ENCODE measurements around the gene IL1B. TPM values are rescaled to one million over a fixed set of nuclear protein-coding genes. Genes with fewer than 3 reads are reported as not detected.

IL1B gene
- total and polyA plus RNA-seq, 8 donors: 0.32 to 3.9 (median 1.1) TPM

DNA sequence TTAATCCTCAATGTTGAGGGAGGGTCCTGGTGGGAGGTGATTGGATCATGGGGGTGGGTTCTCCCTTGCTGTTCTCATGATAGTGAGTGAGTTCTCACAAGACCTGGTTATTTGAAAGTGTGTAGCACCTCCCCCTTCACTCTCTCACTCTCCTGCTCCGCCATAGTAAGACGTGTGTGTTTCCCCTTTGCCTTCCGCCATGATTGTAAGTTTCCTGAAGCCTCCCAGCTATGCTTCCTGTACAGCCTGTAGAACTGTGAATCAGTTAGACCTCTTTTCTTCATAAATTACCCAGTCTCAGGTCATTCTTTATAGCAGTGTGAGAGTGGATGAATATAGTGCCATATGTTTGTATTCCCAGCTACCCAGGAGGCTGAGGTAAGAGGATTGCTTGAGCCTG is 9.6 kb downstream of the IL1B start:
- no peaks in the 10 kb centered on the region for H3K9me3 ChIP-seq
- H3K36me3 ChIP-seq: no peaks in the 10 kb centered on the region
- WGBS, 2 donors: 96 to 97% methylated on average over 3 of the region's 3 CpGs
- intact Hi-C loops (cut with DNase I): no loop called here
- ATAC-seq (no peak), FAIRE-seq (no peak), DNase-seq (no peak)
- peaks cover 0 to 10% (median 9%) of the 10 kb centered on the region in 3 donors for H3K4me1 ChIP-seq
- TF ChIP-seq, protein P1, sequence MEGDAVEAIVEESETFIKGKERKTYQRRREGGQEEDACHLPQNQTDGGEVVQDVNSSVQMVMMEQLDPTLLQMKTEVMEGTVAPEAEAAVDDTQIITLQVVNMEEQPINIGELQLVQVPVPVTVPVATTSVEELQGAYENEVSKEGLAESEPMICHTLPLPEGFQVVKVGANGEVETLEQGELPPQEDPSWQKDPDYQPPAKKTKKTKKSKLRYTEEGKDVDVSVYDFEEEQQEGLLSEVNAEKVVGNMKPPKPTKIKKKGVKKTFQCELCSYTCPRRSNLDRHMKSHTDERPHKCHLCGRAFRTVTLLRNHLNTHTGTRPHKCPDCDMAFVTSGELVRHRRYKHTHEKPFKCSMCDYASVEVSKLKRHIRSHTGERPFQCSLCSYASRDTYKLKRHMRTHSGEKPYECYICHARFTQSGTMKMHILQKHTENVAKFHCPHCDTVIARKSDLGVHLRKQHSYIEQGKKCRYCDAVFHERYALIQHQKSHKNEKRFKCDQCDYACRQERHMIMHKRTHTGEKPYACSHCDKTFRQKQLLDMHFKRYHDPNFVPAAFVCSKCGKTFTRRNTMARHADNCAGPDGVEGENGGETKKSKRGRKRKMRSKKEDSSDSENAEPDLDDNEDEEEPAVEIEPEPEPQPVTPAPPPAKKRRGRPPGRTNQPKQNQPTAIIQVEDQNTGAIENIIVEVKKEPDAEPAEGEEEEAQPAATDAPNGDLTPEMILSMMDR (IDR thresholded peaks at IDR 0.05): no peak
- H3K4me3 ChIP-seq: no peak overlapping the region
- H3K27me3 ChIP-seq: no peaks in the 10 kb centered on the region
- no peak overlapping the region for H3K27ac ChIP-seq

DNA sequence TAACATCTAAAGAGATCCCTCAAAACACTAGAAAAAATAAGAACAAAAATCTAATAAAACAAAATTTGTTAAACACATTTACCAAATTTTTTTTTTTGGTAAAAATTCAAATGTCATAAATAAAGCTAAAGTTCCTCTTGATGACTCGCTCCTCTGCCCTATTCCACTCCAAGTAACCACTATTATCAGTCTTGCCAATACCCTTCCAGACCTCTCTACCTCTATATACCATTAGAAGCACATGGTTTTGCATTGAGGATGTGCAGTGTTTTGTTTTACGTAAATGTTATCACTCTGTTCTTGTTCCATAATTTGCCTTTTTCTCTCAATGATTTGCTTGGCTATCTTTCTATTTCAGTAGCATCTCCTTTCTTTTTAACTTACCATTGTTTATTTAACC is 10.9 kb downstream of the IL1B start:
- no peaks in the 10 kb centered on the region for H3K27me3 ChIP-seq
- H3K4me1 ChIP-seq: peaks cover 0 to 10% (median 9%) of the 10 kb centered on the region in 3 donors
- DNase-seq (no peak), ATAC-seq (no peak), FAIRE-seq (no peak)
- H3K27ac ChIP-seq: no peak overlapping the region
- H3K9me3 ChIP-seq: no peaks in the 10 kb centered on the region
- no peak overlapping the region for H3K4me3 ChIP-seq
- H3K36me3 ChIP-seq: no peaks in the 10 kb centered on the region
- WGBS, 2 donors: 93 to 95% methylated on average over 2 of the region's 2 CpGs
- intact Hi-C loops (cut with DNase I): no loop called here
- TF ChIP-seq, protein P1 (IDR thresholded peaks at IDR 0.05): no peak

DNA sequence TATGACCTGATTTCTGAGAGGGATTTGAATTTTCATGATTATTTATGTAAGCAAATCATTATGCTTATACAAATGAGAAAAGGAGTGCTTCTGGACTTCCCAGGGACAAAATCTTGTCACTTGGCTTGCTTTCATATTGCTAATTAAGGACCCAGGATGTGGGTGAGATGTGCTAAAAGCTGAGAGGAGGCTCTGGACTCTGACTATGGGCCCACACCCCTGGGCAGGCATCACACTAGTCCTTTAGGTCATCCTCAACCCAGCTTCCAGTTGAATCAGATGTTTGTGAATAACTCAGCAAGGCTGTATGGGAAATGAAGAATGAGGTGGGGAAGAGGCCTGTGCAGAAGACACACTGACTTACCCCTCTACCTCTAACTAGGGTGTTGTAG is 11.9 kb downstream of the IL1B start:
- peaks cover 0 to 14% (median 9%) of the 10 kb centered on the region in 3 donors for H3K4me1 ChIP-seq
- intact Hi-C loops (cut with DNase I): no loop called here
- no peak for FAIRE-seq
- TF ChIP-seq, protein P1 (IDR thresholded peaks at IDR 0.05): no peak
- H3K4me3 ChIP-seq: no peak overlapping the region
- H3K27ac ChIP-seq: peak overlapping the region in 2 of 4 donors; percentile 66 to 70
- no peaks in the 10 kb centered on the region for H3K9me3 ChIP-seq
- ATAC-seq: peak in 2 of 4 donors; percentile 6 to 19
- DNase-seq: no peak
- H3K36me3 ChIP-seq: no peaks in the 10 kb centered on the region
- H3K27me3 ChIP-seq: no peaks in the 10 kb centered on the region

DNA sequence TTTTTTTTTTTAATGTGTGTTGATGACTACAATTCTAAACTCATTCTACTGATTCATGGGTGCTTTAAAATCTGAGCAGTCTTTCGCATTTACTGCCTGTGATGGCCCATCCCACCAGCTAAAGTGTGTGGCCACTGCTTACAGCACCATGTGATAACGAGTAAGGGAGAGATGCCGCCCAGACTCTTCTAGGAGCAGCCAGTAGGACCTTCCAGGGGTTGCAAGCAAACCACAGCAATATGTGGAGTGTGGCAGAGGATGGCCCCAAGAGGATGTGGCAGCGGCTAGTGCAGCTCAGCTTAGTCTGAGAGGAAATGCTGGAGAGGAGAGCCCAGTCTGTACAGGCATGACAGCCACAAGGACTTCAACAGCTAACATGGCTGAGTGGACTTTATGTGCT is 14.9 kb downstream of the IL1B start:
- H3K27ac ChIP-seq: no peak overlapping the region
- no peak for FAIRE-seq
- intact Hi-C loops (cut with DNase I): no loop called here
- DNase-seq: no peak
- H3K4me1 ChIP-seq: peaks cover 0 to 25% (median 9%) of the 10 kb centered on the region in 3 donors
- no peak for ATAC-seq
- WGBS, 2 donors: 89 to 90% methylated on average over 4 of the region's 4 CpGs
- H3K4me3 ChIP-seq: no peak overlapping the region
- no peaks in the 10 kb centered on the region for H3K27me3 ChIP-seq
- TF ChIP-seq, protein P1 (IDR thresholded peaks at IDR 0.05): no peak
- H3K9me3 ChIP-seq: no peaks in the 10 kb centered on the region
- H3K36me3 ChIP-seq: no peaks in the 10 kb centered on the region

DNA sequence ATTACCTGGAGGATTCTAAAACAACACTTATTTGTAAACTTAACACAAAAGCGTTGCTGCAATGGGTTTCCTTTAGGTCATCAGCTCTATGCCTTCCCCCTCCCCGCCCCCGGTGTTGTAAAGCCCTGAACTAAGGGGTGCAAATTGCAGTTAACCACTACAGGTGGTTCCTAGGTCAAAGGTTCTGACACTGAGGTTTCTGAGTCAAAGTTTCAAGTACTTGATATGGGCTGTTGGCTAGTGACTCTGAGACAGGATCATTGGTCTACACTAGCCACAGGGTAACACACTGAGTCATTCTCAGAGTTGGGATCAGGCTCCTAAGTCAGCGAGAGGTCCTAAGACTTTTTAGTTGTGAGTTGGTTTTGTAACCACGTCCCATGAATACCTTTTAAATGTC is 15.4 kb downstream of the IL1B start:
- Histone ChIP-seq H3K4me1 (peaks cover 0 to 25% (median 9%) of the 10 kb centered on the region in 3 donors), H3K27ac (no peak overlapping the region), H3K27me3 (no peaks in the 10 kb centered on the region), H3K4me3 (no peak overlapping the region), H3K36me3 (no peaks in the 10 kb centered on the region), H3K9me3 (no peaks in the 10 kb centered on the region)
- WGBS, 2 donors: 81 to 90% methylated on average over 5 of the region's 5 CpGs
- FAIRE-seq: no peak
- intact Hi-C loops (cut with DNase I): no loop called here
- ATAC-seq: no peak
- DNase-seq: no peak
- TF ChIP-seq, protein P1 (IDR thresholded peaks at IDR 0.05): no peak
